ENCODE results near the gene KBTBD8. TPM values are rescaled to one million over a fixed set of nuclear protein-coding genes. Genes with fewer than 3 reads are reported as not detected.

KBTBD8 gene
- total RNA-seq, 4 donors from 2014 or later = under 0.01 to 4.8 (median 0.20) TPM

DNA sequence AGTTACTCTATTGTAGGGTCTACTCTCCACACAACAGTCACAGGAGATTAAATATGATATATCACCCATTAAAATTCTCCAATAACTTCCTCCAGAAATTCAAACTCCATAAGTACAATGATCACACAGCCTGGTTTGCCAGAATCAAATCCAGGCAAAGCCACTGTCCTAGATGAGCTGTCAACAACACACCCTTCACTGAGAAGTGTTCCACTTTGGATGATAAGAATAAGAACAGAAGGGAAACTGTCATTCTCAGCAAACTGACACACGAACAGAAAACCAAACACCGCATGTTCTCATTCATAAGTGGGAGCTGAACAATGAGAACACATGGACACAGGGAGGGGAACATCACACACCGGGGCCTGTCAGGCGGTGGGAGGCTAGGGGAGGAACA is 41.4 kb upstream of the KBTBD8 start:
- no peak for DNase-seq (ENCODE audit: low spot score in 2 of 2)
- no peaks in the 10 kb centered on the region for H3K27me3 ChIP-seq
- TF ChIP-seq POLR2A (IDR thresholded peaks at IDR 0.05) (no peak), EP300 (IDR thresholded peaks at IDR 0.05) (no peak)
- TF ChIP-seq, protein P1, sequence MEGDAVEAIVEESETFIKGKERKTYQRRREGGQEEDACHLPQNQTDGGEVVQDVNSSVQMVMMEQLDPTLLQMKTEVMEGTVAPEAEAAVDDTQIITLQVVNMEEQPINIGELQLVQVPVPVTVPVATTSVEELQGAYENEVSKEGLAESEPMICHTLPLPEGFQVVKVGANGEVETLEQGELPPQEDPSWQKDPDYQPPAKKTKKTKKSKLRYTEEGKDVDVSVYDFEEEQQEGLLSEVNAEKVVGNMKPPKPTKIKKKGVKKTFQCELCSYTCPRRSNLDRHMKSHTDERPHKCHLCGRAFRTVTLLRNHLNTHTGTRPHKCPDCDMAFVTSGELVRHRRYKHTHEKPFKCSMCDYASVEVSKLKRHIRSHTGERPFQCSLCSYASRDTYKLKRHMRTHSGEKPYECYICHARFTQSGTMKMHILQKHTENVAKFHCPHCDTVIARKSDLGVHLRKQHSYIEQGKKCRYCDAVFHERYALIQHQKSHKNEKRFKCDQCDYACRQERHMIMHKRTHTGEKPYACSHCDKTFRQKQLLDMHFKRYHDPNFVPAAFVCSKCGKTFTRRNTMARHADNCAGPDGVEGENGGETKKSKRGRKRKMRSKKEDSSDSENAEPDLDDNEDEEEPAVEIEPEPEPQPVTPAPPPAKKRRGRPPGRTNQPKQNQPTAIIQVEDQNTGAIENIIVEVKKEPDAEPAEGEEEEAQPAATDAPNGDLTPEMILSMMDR (IDR thresholded peaks at IDR 0.05) = no peak
- no peaks in the 10 kb centered on the region for H3K4me1 ChIP-seq
- no peaks in the 10 kb centered on the region for H3K36me3 ChIP-seq
- H3K9me3 ChIP-seq = no peaks in the 10 kb centered on the region
- 86 to 88% methylated on average over 4 of the region's 4 CpGs for WGBS, 2 donors
- H3K27ac ChIP-seq = no peak overlapping the region
- H3K4me3 ChIP-seq = no peak overlapping the region

DNA sequence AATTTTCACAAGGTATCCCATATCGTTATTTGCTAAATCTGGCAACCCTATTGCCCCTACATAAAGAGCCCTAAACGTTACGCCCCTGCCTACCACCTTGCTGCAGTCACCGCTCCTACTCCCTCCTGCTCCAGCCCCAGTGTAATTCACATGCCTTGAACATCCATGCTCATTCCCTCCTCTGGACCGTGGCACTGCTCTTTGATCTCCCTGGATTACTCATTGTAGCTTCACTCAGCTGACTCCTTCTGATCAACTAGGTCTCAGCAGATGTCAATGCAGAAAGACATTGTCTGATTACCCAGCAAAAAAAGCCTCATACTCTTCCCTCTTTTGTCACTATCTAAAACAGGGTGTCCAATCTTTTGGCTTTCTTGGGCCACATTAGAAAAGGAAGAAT is 40.7 kb upstream of the KBTBD8 start:
- Histone ChIP-seq H3K27me3 (no peaks in the 10 kb centered on the region), H3K27ac (no peak overlapping the region), H3K4me1 (no peaks in the 10 kb centered on the region), H3K36me3 (no peaks in the 10 kb centered on the region), H3K4me3 (no peak overlapping the region), H3K9me3 (no peaks in the 10 kb centered on the region)
- 65 to 77% methylated on average over 5 of the region's 5 CpGs for WGBS, 2 donors
- TF ChIP-seq, protein P1 (IDR thresholded peaks at IDR 0.05) = no peak
- TF ChIP-seq POLR2A (IDR thresholded peaks at IDR 0.05) (no peak), EP300 (IDR thresholded peaks at IDR 0.05) (no peak)
- DNase-seq (ENCODE audit: low spot score in 2 of 2) = no peak

DNA sequence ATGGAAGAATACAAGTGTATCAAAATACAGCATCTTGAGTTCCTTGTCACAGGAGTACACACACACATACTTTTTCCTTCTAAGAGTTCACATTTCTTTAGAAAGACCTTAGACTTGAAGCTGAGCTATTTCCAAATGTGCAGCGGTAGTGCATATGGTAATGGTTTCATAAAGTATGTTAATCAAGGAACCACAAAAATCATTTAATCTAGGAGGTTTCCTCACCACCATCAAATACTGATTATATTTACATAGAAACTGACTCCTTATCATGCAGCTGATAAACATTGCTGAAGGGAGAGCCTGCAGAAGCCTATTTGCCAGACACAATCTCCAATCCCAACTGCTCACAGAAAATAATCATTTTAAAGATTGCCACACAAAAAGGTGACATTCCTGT is 40.0 kb upstream of the KBTBD8 start:
- no peaks in the 10 kb centered on the region for H3K36me3 ChIP-seq
- TF ChIP-seq EP300 (IDR thresholded peaks at IDR 0.05) = no peak
- TF ChIP-seq, protein P1 (IDR thresholded peaks at IDR 0.05) = no peak
- TF ChIP-seq POLR2A (IDR thresholded peaks at IDR 0.05) = no peak
- DNase-seq (ENCODE audit: low spot score in 2 of 2) = no peak
- no peaks in the 10 kb centered on the region for H3K4me1 ChIP-seq
- no peaks in the 10 kb centered on the region for H3K27me3 ChIP-seq
- 90 to 91% methylated on average over 1 of the region's 1 CpG for WGBS, 2 donors
- no peaks in the 10 kb centered on the region for H3K9me3 ChIP-seq
- no peak overlapping the region for H3K27ac ChIP-seq
- H3K4me3 ChIP-seq = no peak overlapping the region

DNA sequence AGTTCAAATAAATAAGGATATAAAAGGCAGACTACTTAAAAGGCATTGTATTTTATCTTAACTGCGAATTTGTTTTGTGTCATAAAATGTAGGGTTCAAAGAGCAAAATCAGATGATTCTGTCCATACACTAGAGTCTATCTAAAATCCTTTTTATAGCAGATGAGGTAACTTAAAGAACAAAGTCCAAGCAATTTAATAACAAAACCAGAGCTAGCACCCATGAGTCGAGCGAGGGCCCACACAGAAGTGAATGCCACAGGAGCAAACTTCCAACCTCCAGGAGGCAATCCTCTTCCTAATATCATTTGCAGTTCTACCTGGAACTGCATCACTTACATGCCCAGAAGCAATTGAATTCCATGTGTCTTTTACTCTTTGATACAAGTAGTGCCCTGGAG is 35.4 kb upstream of the KBTBD8 start:
- Histone ChIP-seq H3K4me1 (no peaks in the 10 kb centered on the region), H3K27me3 (peaks cover 0 to 6% of the 10 kb centered on the region in 2 donors), H3K4me3 (no peak overlapping the region), H3K36me3 (no peaks in the 10 kb centered on the region), H3K9me3 (no peaks in the 10 kb centered on the region), H3K27ac (no peak overlapping the region)
- 79 to 86% methylated on average over 3 of the region's 3 CpGs for WGBS, 2 donors
- DNase-seq (ENCODE audit: low spot score in 2 of 2) = no peak
- TF ChIP-seq, protein P1 (IDR thresholded peaks at IDR 0.05) = no peak
- TF ChIP-seq POLR2A (IDR thresholded peaks at IDR 0.05) (no peak), EP300 (IDR thresholded peaks at IDR 0.05) (no peak)

DNA sequence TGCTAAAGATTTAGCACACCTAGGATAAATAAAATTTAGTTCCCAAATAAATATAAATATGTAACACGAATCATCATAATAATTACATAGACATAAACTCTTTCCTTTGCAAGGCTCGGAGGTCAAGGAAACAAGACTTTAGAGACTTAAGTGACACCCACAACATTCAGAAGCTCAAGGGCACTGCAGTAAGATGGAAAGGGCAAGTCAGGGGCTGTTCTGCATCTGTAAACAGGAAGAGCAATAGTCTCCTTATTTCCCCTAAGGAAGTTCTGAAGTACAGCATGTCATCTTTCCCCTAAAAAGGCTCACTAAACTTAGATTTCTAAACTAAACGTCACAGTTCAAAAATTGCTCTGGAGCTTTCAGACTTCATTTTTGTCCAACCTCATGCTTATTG is 26.9 kb upstream of the KBTBD8 start:
- H3K9me3 ChIP-seq = no peaks in the 10 kb centered on the region
- H3K36me3 ChIP-seq = no peaks in the 10 kb centered on the region
- no peak overlapping the region for H3K4me3 ChIP-seq
- peaks cover 0 to 5% (median 0%) of the 10 kb centered on the region in 4 donors for H3K4me1 ChIP-seq
- H3K27me3 ChIP-seq = no peaks in the 10 kb centered on the region
- no peak for DNase-seq (ENCODE audit: low spot score in 2 of 2)
- no peak overlapping the region for H3K27ac ChIP-seq
- TF ChIP-seq POLR2A (IDR thresholded peaks at IDR 0.05) = no peak
- no peak for TF ChIP-seq EP300 (IDR thresholded peaks at IDR 0.05)
- TF ChIP-seq, protein P1 (IDR thresholded peaks at IDR 0.05) = no peak
- WGBS, 2 donors = 48 to 54% methylated on average over 3 of the region's 3 CpGs

Data from tibial nerve (tissue), 4 donors.